ENCODE results near the gene KRTAP20-1.

Gene KRTAP20-1

DNA sequence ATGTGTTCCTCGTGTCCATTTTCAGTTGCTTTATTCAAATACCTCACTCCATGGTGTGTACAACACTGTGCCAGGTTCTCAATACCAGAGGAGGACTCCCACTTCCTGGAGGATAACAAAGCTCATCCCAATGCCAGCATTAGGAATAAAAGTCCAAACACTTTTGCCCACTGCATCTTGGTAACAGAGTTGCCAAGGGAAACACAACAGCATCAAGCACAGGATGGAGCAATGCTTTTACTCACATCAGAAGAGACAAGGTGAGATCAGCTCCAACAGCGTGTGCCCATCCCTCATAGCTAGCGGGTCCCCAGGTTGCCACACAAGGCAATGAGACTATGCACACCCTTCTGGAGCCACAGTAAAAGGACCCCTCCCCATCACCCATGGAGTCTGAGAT, 7.1 kb downstream of the KRTAP20-1 start:
- no peaks in the 10 kb centered on the region for H3K9me3 Mint-ChIP-seq
- H3K4me1 Mint-ChIP-seq (ENCODE audit: low read depth) = no peaks in the 10 kb centered on the region
- no peak overlapping the region for H3K4me3 Mint-ChIP-seq
- H3K27me3 Mint-ChIP-seq = no peaks in the 10 kb centered on the region
- H3K36me3 Mint-ChIP-seq (ENCODE audit: low read depth) = no peaks in the 10 kb centered on the region
- no peak overlapping the region for H3K27ac Mint-ChIP-seq
- DNase-seq = no peak

- Mint-ChIP-seq H3K4me1 (ENCODE audit: low read depth) (no peaks in the 10 kb centered on the region), H3K4me3 (no peak overlapping the region), H3K27me3 (no peaks in the 10 kb centered on the region), H3K9me3 (no peaks in the 10 kb centered on the region), H3K27ac (no peak overlapping the region), H3K36me3 (ENCODE audit: low read depth) (no peaks in the 10 kb centered on the region)
- DNase-seq = no peak
Measured at GRCh38 chr21:30625449-30626165, 9.4 kb downstream of the KRTAP20-1 start.

GRCh38 chr21:30628109-30628508, 11.9 kb downstream of the KRTAP20-1 start:
- Mint-ChIP-seq H3K4me3 (no peak overlapping the region), H3K4me1 (ENCODE audit: low read depth) (no peaks in the 10 kb centered on the region), H3K36me3 (ENCODE audit: low read depth) (no peaks in the 10 kb centered on the region), H3K9me3 (no peaks in the 10 kb centered on the region), H3K27me3 (no peaks in the 10 kb centered on the region), H3K27ac (no peak overlapping the region)
- no peak for DNase-seq

DNA sequence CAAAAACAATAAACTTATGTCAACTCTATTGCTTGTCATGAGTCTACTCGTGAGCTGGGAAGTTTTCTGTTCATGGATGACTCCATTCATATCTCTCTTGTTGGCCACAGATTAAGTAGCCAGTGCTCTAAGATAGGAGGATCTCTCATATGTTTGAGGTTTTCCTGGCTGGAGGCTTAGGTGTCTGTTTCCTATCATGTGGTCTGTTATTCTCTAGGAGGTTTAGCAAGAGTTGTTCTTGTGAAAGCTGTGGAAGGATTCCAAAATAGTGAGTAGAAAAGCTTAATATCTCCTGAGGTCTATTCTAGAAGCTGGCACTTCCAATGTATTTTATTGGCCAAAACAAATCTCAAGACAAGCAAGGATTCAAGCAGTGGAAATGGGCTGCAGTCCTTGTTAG, 13.0 kb downstream of the KRTAP20-1 start:
- Mint-ChIP-seq H3K27ac (no peak overlapping the region), H3K27me3 (no peaks in the 10 kb centered on the region), H3K36me3 (ENCODE audit: low read depth) (no peaks in the 10 kb centered on the region), H3K4me3 (no peak overlapping the region), H3K4me1 (ENCODE audit: low read depth) (no peaks in the 10 kb centered on the region), H3K9me3 (no peaks in the 10 kb centered on the region)
- DNase-seq = no peak

GRCh38 chr21:30634906-30635305, 18.7 kb downstream of the KRTAP20-1 start, which contains the start of gene KRTAP20-2:
TSS of gene KRTAP20-2 (plus strand) at chr21:30635206. CDS start at chr21:30635264, 58 bp downstream.
- Mint-ChIP-seq H3K9me3 (no peaks in the 10 kb centered on the region), H3K36me3 (ENCODE audit: low read depth) (no peaks in the 10 kb centered on the region), H3K4me1 (ENCODE audit: low read depth) (no peaks in the 10 kb centered on the region), H3K27me3 (no peaks in the 10 kb centered on the region), H3K4me3 (no peak within 1 kb of the TSS), H3K27ac (no peak within 1 kb of the TSS)
- no peak for DNase-seq

DNA sequence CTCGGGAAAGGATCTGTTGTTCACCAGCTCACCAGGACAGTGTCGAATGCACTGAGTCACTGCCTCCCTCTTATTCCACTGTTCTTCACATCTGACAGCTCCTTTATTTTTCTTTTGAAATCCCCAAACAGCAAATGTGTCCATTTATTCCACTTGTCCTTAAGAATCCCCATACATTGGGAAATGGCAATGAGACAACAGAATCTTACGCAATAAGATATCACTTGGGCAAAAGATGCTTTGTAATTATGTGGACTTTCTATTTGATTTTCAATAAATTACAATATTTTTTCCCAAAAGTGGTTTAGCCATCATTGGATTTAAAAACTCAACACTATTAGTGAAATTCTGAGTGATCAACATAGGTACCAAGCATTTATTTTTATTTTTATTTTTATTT, 22.5 kb downstream of the KRTAP20-1 start:
- peaks cover 2% of the 10 kb centered on the region for H3K27me3 Mint-ChIP-seq
- no peaks in the 10 kb centered on the region for H3K9me3 Mint-ChIP-seq
- H3K4me3 Mint-ChIP-seq = no peak overlapping the region
- no peaks in the 10 kb centered on the region for H3K4me1 Mint-ChIP-seq (ENCODE audit: low read depth)
- H3K27ac Mint-ChIP-seq = no peak overlapping the region
- H3K36me3 Mint-ChIP-seq (ENCODE audit: low read depth) = no peaks in the 10 kb centered on the region
- no peak for DNase-seq

DNA sequence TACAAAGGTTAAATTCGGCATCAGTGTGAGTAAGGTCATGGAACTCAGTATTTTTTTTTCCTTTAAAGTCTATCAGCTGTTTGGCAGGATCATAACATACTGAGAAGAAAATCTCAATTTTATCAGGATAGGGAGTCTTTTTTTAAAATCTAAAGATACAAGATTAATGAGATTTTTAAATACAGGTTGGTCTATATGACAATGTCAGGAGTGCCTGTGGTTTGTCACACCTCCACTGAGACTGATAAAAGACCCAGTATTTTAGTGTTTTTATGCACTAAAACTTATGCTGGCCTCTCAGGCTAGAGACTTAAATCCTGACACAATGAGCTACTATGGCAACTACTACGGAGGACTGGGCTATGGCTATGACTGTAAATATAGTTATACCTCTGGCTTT, 26.3 kb downstream of the KRTAP20-1 start, which contains the start of gene KRTAP20-3:
Gene KRTAP20-3 (plus strand): TSS at position 301 of the 400 bp plus-strand sequence.
- H3K4me1 Mint-ChIP-seq (ENCODE audit: low read depth) = no peaks in the 10 kb centered on the region
- peaks cover 2% of the 10 kb centered on the region for H3K27me3 Mint-ChIP-seq
- no peak for DNase-seq
- H3K4me3 Mint-ChIP-seq = no peak within 1 kb of the TSS
- H3K9me3 Mint-ChIP-seq = peaks cover 2% of the 10 kb centered on the region
- no peak within 1 kb of the TSS for H3K27ac Mint-ChIP-seq
- no peaks in the 10 kb centered on the region for H3K36me3 Mint-ChIP-seq (ENCODE audit: low read depth)

DNA sequence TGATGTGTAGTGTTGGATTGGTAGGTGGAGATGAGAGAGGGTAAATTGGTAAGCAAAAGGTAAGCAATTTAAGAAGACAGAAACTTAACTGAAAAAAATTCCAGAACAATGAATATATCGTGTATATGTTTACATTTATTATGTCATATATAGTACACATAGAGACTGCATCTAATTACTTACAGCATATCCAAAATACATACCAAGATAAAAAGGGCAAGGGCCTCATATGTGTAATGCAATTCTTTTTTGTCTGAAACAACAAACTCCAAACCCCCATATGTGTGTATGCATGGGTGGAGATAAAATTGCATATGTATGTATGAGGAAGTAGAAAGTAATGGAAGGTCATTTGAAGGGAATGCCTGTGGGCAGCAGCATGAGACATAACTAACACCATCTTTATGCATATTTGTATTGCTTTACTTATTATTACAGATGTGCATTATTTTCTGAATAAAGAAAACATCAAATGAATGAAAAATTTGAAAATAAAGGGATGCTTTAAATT, 30.7 kb downstream of the KRTAP20-1 start:
- H3K4me1 Mint-ChIP-seq (ENCODE audit: low read depth) = no peaks in the 10 kb centered on the region
- H3K36me3 Mint-ChIP-seq (ENCODE audit: low read depth) = no peaks in the 10 kb centered on the region
- no peak overlapping the region for H3K4me3 Mint-ChIP-seq
- no peak overlapping the region for H3K27ac Mint-ChIP-seq
- DNase-seq = no peak
- H3K9me3 Mint-ChIP-seq = peaks cover 2% of the 10 kb centered on the region
- H3K27me3 Mint-ChIP-seq = peaks cover 7% of the 10 kb centered on the region

- no peak for DNase-seq
Measured at GRCh38 chr21:30652891-30653290, 36.7 kb downstream of the KRTAP20-1 start.

More at GRCh38 chr21:30652891-30653290, 36.7 kb downstream of the KRTAP20-1 start:
- H3K27me3 Mint-ChIP-seq = peaks cover 5% of the 10 kb centered on the region
- H3K4me1 Mint-ChIP-seq (ENCODE audit: low read depth) = no peaks in the 10 kb centered on the region
- no peak overlapping the region for H3K4me3 Mint-ChIP-seq
- peaks cover 2% of the 10 kb centered on the region for H3K9me3 Mint-ChIP-seq
- no peaks in the 10 kb centered on the region for H3K36me3 Mint-ChIP-seq (ENCODE audit: low read depth)
- no peak overlapping the region for H3K27ac Mint-ChIP-seq

Data from activated T-cell treated with anti-CD3 and anti-CD28 coated beads, Interleukin-2, amount 50 U/mL, for 24 hours (primary cell).